ENCODE data around the gene OAS2. TPM values are rescaled to one million over a fixed set of nuclear protein-coding genes. Genes with fewer than 3 reads are reported as not detected.
"Not testable (repeated sequence)": the region's sequence is repeated elsewhere in the genome, so short reads cannot be mapped to it uniquely, and the experiment has no call there.

The OAS2 gene
- polyA plus RNA-seq, 1 donor (not counting 4 experiments of a cell fraction or from before 2014, with no cell fraction given) = 92.7 TPM

DNA sequence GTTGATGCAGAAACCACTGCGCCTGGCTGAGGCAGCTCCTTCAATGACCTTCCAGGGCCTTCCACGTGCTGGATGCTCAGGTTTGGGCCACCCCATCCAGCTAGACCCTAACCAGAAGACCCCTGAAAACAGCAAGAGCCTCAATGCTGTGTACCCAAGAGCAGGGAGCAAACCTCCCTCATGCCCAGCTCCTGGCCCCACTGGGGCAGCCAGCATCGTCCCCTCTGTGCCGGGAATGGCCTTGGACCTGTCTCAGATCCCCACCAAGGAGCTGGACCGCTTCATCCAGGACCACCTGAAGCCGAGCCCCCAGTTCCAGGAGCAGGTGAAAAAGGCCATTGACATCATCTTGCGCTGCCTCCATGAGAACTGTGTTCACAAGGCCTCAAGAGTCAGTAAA lies 29.5 kb upstream of the OAS2 start:
- Histone ChIP-seq H3K36me3 (ENCODE audit: control insufficient read depth in 2 of 2, extremely low read depth in 1 of 2, insufficient read depth in 2 of 2, low read length in 2 of 2) (peaks cover 18 to 22% of the 10 kb centered on the region in 2 experiments), H3K4me1 (ENCODE audit: control insufficient read depth, extremely low read depth, insufficient read depth, low read length) (no peaks in the 10 kb centered on the region), H3K4me2 (ENCODE audit: control insufficient read depth, extremely low read depth, insufficient read depth, low read depth, low read length) (no peak overlapping the region), H3K9me1 (ENCODE audit: control insufficient read depth, extremely low read depth, insufficient read depth, low read length) (no peaks in the 10 kb centered on the region), H2AFZ (ENCODE audit: control insufficient read depth, low read length) (no peak overlapping the region), H3K27ac (ENCODE audit: control insufficient read depth, insufficient read depth, low read length) (no peak overlapping the region), H3K4me3 (ENCODE audit: control insufficient read depth in 2 of 3, extremely low read depth in 1 of 3, insufficient read depth in 2 of 3, low read depth in 1 of 3, low read length in 3 of 3) (no peak overlapping the region), H3K79me2 (ENCODE audit: control insufficient read depth, insufficient read depth, low read length) (peaks cover 3% of the 10 kb centered on the region), H3K27me3 (ENCODE audit: control insufficient read depth, extremely low read depth, insufficient read depth, low read length) (no peaks in the 10 kb centered on the region), H3K9ac (ENCODE audit: control insufficient read depth, extremely low read depth, insufficient read depth, low read length) (no peak overlapping the region), H3K9me3 (ENCODE audit: control insufficient read depth, low read depth, low read length) (no peaks in the 10 kb centered on the region), H4K20me1 (ENCODE audit: control insufficient read depth, extremely low read depth, insufficient read depth, low read length) (no peaks in the 10 kb centered on the region)
- TF ChIP-seq, protein P1, sequence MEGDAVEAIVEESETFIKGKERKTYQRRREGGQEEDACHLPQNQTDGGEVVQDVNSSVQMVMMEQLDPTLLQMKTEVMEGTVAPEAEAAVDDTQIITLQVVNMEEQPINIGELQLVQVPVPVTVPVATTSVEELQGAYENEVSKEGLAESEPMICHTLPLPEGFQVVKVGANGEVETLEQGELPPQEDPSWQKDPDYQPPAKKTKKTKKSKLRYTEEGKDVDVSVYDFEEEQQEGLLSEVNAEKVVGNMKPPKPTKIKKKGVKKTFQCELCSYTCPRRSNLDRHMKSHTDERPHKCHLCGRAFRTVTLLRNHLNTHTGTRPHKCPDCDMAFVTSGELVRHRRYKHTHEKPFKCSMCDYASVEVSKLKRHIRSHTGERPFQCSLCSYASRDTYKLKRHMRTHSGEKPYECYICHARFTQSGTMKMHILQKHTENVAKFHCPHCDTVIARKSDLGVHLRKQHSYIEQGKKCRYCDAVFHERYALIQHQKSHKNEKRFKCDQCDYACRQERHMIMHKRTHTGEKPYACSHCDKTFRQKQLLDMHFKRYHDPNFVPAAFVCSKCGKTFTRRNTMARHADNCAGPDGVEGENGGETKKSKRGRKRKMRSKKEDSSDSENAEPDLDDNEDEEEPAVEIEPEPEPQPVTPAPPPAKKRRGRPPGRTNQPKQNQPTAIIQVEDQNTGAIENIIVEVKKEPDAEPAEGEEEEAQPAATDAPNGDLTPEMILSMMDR (optimal IDR thresholded peaks at IDR 0.05 in 1 of 3, IDR thresholded peaks at IDR 0.05 in 1 of 3, conservative IDR thresholded peaks at IDR 0.05 in 1 of 3; ENCODE audit: extremely low read depth in 1 of 3, insufficient read depth in 2 of 3, low read length in 3 of 3) = no peak
- no peak for TF ChIP-seq EZH2 (IDR thresholded peaks at IDR 0.05; ENCODE audit: low read length)
- FAIRE-seq = no peak
- no peak for DNase-seq (ENCODE audit: low read depth, low spot score)
- dilution Hi-C loops (cut with MboI; ENCODE audit: extremely low pct_ligation_motif_present, low sequenced_read_pairs) = no loop called here

DNA sequence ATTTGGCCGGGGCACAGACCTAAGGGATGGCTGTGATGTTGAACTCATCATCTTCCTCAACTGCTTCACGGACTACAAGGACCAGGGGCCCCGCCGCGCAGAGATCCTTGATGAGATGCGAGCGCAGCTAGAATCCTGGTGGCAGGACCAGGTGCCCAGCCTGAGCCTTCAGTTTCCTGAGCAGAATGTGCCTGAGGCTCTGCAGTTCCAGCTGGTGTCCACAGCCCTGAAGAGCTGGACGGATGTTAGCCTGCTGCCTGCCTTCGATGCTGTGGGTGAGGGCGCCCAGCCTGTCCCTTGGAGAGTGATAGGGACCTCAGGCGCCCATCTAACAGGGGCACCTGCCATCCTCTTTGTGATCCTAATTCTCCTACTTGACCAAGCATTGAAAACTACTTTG lies 27.6 kb upstream of the OAS2 start:
- Histone ChIP-seq H2AFZ (ENCODE audit: control insufficient read depth, low read length) (no peak overlapping the region), H3K4me2 (ENCODE audit: control insufficient read depth, extremely low read depth, insufficient read depth, low read depth, low read length) (no peak overlapping the region), H3K27ac (ENCODE audit: control insufficient read depth, insufficient read depth, low read length) (no peak overlapping the region), H3K9me1 (ENCODE audit: control insufficient read depth, extremely low read depth, insufficient read depth, low read length) (no peaks in the 10 kb centered on the region), H3K4me1 (ENCODE audit: control insufficient read depth, extremely low read depth, insufficient read depth, low read length) (no peaks in the 10 kb centered on the region), H3K9ac (ENCODE audit: control insufficient read depth, extremely low read depth, insufficient read depth, low read length) (no peak overlapping the region), H4K20me1 (ENCODE audit: control insufficient read depth, extremely low read depth, insufficient read depth, low read length) (no peaks in the 10 kb centered on the region), H3K9me3 (ENCODE audit: control insufficient read depth, low read depth, low read length) (no peaks in the 10 kb centered on the region), H3K4me3 (ENCODE audit: control insufficient read depth in 2 of 3, extremely low read depth in 1 of 3, insufficient read depth in 2 of 3, low read depth in 1 of 3, low read length in 3 of 3) (no peak overlapping the region), H3K79me2 (ENCODE audit: control insufficient read depth, insufficient read depth, low read length) (no peaks in the 10 kb centered on the region), H3K36me3 (ENCODE audit: control insufficient read depth in 2 of 2, extremely low read depth in 1 of 2, insufficient read depth in 2 of 2, low read length in 2 of 2) (peaks cover 16% of the 10 kb centered on the region in 2 experiments), H3K27me3 (ENCODE audit: control insufficient read depth, extremely low read depth, insufficient read depth, low read length) (no peaks in the 10 kb centered on the region)
- DNase-seq (ENCODE audit: low read depth, low spot score) (no peak), FAIRE-seq (no peak)
- TF ChIP-seq EZH2 (IDR thresholded peaks at IDR 0.05; ENCODE audit: low read length) = no peak
- TF ChIP-seq, protein P1 (optimal IDR thresholded peaks at IDR 0.05 in 1 of 3, IDR thresholded peaks at IDR 0.05 in 1 of 3, conservative IDR thresholded peaks at IDR 0.05 in 1 of 3; ENCODE audit: extremely low read depth in 1 of 3, insufficient read depth in 2 of 3, low read length in 3 of 3) = no peak
- dilution Hi-C loops (cut with MboI; ENCODE audit: extremely low pct_ligation_motif_present, low sequenced_read_pairs) = no loop called here

DNA sequence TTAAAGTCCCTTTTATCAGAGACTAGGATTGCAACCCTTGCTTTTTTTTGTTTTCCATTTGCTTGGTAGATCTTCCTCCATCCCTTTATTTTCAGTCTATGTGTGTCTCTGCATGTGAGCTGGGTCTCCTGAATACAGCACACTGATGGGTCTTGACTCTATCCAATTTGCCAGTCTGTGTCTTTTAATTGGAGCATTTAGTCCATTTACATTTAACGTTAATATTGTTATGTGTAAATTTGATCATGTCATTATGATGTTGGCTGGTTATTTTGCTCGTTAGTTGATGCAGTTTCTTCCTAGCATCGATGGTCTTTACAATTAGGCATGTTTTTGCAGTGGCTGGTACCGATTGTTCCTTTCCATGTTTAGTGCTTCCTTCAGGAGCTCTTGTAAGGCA lies 21.2 kb upstream of the OAS2 start:
- H3K27me3 ChIP-seq (ENCODE audit: control insufficient read depth, extremely low read depth, insufficient read depth, low read length); H3K9me3 ChIP-seq (ENCODE audit: control insufficient read depth, low read depth, low read length); H3K9me1 ChIP-seq (ENCODE audit: control insufficient read depth, extremely low read depth, insufficient read depth, low read length); H3K4me2 ChIP-seq (ENCODE audit: control insufficient read depth, extremely low read depth, insufficient read depth, low read depth, low read length); H3K79me2 ChIP-seq (ENCODE audit: control insufficient read depth, insufficient read depth, low read length); H3K27ac ChIP-seq (ENCODE audit: control insufficient read depth, insufficient read depth, low read length); FAIRE-seq; H3K9ac ChIP-seq (ENCODE audit: control insufficient read depth, extremely low read depth, insufficient read depth, low read length); H4K20me1 ChIP-seq (ENCODE audit: control insufficient read depth, extremely low read depth, insufficient read depth, low read length); H3K4me1 ChIP-seq (ENCODE audit: control insufficient read depth, extremely low read depth, insufficient read depth, low read length); H2AFZ ChIP-seq (ENCODE audit: control insufficient read depth, low read length); dilution Hi-C loops (cut with MboI; ENCODE audit: extremely low pct_ligation_motif_present, low sequenced_read_pairs); H3K36me3 ChIP-seq (ENCODE audit: control insufficient read depth in 2 of 2, extremely low read depth in 1 of 2, insufficient read depth in 2 of 2, low read length in 2 of 2); DNase-seq (ENCODE audit: low read depth, low spot score); H3K4me3 ChIP-seq (ENCODE audit: control insufficient read depth in 2 of 3, extremely low read depth in 1 of 3, insufficient read depth in 2 of 3, low read depth in 1 of 3, low read length in 3 of 3): not testable (repeated sequence)

All from keratinocyte (primary cell).